LNCaP clone FGC (cell line): ENCODE results near the gene SLC39A10.

Source experiments
- DNase-seq: peaks from one replicate; pipeline ENCODE4 v3.0.0-alpha.2; 2011; ENCODE audit warnings: low read depth
- H3K4me3 ChIP-seq: 2 replicates; pipeline ENCODE4 v1.5.1; 2011; ENCODE audit warnings: mild to moderate bottlenecking, low read depth, low read length, control low read depth
- TF ChIP-seq, protein P1 (sequence below): IDR thresholded peaks from 2 replicates; pipeline ENCODE4 v1.5.1; 2012; ENCODE audit warnings: mild to moderate bottlenecking; ENCODE audit not compliant: control insufficient read depth, insufficient read depth; ENCODE audit errors: extremely low read depth

The SLC39A10 gene

DNA sequence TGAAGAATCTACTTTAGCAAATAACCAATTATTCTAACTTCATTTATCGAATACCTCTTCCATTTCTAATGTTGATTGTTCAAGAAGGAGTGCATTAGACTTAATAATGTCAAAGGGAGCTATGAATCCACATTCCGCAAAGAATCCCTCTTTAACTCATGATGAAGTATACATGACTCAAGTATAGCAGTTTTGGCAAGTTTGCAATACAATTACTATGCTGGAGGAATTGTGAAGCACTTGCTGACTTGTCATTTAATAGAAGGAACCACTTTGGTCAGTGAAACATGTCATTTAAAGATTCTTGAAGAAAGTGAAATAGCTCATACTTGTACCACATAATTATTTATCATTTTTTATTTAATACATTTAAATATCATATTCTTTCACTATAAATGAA lies 125.1 kb downstream of the SLC39A10 start:
- DNase-seq, result no peak

More for the DNA sequence above, 125.1 kb downstream of the SLC39A10 start:
- TF ChIP-seq, protein P1, sequence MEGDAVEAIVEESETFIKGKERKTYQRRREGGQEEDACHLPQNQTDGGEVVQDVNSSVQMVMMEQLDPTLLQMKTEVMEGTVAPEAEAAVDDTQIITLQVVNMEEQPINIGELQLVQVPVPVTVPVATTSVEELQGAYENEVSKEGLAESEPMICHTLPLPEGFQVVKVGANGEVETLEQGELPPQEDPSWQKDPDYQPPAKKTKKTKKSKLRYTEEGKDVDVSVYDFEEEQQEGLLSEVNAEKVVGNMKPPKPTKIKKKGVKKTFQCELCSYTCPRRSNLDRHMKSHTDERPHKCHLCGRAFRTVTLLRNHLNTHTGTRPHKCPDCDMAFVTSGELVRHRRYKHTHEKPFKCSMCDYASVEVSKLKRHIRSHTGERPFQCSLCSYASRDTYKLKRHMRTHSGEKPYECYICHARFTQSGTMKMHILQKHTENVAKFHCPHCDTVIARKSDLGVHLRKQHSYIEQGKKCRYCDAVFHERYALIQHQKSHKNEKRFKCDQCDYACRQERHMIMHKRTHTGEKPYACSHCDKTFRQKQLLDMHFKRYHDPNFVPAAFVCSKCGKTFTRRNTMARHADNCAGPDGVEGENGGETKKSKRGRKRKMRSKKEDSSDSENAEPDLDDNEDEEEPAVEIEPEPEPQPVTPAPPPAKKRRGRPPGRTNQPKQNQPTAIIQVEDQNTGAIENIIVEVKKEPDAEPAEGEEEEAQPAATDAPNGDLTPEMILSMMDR, result no peak
- H3K4me3 ChIP-seq, result no peak overlapping the region
